ENCODE data around the gene CD300LF.

The CD300LF gene

DNA sequence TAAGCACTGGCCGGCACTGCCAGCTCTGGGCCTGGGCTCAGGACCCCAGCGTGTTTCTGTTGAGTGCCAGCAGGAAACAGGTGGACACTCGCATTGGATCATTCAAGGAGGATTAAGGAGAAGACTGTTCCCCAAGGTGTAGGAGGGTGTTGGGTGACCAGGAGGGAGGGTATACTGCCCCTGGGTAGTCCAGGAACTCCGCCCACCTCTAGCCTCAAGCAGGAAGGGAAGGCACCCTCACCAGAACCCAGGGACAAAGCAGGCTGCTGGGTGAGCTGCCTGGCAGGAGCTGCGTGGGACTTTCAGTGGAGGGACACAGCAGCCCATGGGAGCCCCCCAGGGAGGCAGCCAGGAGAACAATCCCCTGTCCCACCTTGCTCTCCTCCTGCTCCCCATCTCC is 16.6 kb upstream of the CD300LF start:
- no peak for DNase-seq

- DNase-seq, result no peak
These were observed 16.0 kb upstream of the CD300LF start for GRCh38 chr17:74728702-74729075.

DNA sequence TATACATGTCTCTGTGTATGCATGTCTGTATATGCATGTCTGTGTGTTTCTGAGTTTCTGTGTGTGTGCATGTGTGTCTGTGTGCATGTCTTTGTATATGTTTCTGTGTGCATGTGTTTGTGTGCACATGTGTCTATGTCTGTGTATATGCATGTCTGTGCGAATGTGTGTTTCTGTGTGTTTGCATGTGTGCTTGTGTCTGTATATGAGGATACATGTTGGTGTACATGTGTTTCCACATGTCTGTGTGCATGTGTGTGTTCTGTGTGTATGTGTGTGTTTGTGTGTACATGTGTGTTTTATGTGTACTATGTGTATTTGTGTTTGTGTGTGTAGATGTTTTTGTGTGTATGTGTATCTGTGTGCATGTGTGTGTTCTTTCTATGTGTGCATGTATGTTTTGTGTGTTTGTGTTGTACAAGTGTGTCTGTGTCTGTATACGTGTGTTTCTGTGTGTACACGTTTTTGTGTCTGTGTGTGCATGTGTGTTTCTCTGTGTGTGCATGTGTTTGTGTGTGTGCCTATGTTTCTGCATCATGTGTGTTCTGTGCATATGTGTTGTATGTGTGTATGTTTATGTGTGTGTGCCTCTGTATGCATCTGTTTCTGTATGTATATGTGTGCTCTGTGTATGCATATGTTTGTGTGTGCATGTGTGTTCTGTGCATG is 15.4 kb upstream of the CD300LF start:
- DNase-seq, result no peak

- no peak for DNase-seq
These were observed 12.4 kb upstream of the CD300LF start for GRCh38 chr17:74725111-74725510.

- no peak for DNase-seq
These were observed 11.2 kb upstream of the CD300LF start for GRCh38 chr17:74723891-74724290.

DNA sequence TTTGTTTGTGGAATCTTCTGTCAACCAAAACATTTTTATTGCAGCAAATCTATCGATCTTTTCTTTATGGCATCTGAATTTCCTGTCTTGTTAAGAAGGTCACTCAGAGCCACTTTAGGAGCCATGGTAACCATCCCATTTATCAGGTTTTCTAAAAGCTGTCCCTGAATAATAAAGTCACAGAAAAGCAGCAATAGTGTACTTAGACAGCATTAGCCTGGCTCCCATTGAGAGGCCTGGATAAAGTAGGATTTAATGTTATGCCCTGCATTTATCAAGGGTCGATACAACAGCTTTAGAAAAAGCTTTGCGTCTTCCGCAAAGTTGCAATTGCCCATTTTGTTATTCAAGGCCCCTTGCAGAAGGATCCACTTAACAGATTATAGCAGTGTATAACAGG is 10.1 kb upstream of the CD300LF start:
- no peak for DNase-seq

DNA sequence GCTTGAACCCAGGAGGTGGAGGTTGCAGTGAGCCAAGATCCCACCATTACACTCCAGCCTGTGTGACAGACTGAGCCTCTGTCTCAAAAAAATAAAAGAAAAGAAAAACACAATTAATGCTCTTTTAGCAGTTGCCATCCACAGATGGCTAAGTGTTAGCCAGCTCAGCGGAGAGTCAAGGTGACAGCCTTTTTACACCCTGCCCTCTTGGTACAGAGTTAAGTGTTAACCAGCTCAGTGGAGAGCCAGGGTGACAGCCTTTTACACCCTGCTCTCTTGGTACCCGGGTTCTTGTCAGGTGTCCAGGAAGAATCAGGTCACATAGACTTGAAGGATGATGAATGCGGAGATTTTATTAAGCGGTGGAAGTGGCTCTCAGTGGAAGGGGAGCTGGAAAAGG is 7.8 kb upstream of the CD300LF start:
- DNase-seq, result no peak

- DNase-seq, result no peak
These were observed 2.4 kb upstream of the CD300LF start for GRCh38 chr17:74715144-74715543.

GRCh38 chr17:74713171-74713755 is 540 bp upstream of the CD300LF start:
- DNase-seq, result no peak

- DNase-seq, result no peak
These were observed 422 bp downstream of the CD300LF start for GRCh38 chr17:74712301-74712700.

DNA sequence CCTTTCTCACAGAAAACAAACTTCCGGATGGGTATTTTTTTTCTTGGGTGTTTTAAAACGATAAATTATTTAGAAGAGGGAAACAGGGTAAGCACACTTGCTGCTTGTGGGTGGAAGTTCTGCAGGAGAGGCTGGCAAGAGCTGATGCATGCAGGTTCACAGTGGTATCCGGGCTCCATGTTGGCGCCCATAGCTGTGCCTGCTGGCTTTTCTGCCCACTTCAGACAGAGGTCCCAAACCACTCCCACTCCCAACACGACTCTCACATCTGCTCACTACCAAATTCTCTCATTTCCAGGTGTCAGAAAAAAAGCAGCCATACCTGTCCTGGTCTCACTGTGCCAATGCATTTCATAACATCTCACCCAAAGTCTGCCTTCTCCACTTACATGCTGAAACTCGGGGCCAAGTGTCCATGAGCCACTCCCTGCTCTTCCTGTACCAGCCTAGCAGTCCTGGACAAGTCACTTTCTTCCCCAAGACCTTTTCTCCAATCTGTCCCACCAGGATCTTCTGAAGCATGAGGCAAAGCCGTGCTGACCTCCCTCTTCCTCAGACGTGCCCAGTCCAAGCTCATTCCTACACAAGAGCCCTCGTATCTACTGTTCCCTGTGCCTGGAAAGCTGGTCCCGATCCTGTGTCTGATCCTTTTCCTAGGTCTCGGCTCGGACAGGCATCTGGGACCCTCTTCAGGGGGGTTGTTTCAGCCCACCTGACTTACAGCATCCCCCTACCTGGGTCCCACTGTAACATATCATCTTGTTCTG is 1.5 kb downstream of the CD300LF start:
- no peak for DNase-seq

- no peak for DNase-seq
These were observed 8.2 kb downstream of the CD300LF start for GRCh38 chr17:74704544-74704943.

- DNase-seq, result no peak
These were observed 9.4 kb downstream of the CD300LF start for GRCh38 chr17:74703311-74703710.

DNA sequence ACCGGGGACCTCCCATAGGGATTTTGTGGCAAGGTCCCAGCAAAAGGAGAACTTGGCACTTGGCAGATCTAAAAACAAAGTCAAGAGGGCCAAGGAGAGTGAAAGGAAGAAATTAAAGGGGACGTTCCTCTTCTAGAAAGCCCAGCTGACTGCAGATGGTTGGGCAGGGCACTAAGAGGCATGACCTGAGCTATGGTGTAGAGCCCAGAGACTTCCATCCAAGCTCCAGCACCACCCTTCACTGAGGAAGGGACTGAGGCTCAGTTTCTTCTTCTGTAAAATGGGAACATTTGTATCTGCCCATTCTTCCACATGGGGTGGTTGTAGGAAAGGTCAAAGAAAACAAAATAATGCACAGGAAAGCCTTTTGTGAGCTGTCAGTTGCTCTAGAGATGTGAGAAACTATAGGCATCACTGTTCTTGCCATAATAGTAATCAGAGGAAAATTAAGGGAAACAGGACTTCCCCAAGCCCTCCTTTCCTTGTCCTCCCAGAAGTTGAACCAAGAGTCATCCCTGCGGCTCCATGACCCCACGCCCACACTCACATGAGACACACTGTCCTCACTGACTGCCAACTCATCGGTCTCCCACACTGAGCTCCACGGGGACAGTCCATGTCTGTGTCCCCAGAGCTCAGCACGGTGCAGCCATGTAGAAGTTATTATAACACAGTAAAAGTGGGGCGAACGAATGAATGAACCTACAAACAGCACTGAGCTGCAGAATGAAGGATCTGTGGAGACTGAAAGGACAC is 10.4 kb downstream of the CD300LF start:
- no peak for DNase-seq

DNA sequence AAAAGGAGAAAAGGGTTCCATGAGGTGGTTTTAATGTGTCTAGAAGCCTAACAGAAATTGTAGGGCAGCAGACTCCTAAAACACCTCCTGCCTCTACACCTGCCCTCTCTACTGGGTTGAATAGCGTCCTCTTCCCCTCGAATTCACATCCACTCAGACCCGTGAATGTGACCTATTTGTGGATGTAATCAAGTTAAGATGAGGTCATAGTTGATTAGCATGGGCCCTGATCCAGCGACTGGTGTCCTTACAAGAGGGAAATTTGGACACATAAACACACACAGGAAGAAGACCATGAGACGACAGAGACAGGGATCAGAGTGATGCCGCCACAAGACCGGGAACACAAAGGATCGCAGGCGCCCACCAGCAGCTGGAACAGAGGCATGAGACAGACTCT is 13.5 kb downstream of the CD300LF start:
- DNase-seq, result no peak

- DNase-seq, result no peak
These were observed 14.7 kb downstream of the CD300LF start for GRCh38 chr17:74698069-74698468.

DNA sequence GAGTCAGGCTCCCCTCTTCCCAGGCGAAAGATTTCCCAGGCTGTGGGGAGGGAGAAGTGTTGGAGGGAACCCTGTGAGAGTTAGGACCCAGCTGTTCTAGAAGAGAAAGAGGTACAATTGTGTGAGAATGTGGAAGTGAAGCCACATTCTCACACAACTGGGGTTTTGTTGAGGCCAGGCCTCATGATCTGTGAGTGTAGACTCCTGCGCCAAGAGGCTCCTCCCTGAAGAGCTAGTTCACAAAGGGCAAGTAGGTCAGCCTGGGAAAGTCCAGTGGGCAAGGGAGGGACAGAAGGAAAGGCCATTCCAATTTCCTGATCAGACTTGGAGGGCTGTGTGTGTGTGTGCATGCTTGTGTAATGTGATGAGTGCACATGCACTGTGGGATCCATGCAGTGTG is 15.2 kb downstream of the CD300LF start:
- no peak for DNase-seq

- DNase-seq, result no peak
These were observed 17.1 kb downstream of the CD300LF start for GRCh38 chr17:74695629-74696028.

DNA sequence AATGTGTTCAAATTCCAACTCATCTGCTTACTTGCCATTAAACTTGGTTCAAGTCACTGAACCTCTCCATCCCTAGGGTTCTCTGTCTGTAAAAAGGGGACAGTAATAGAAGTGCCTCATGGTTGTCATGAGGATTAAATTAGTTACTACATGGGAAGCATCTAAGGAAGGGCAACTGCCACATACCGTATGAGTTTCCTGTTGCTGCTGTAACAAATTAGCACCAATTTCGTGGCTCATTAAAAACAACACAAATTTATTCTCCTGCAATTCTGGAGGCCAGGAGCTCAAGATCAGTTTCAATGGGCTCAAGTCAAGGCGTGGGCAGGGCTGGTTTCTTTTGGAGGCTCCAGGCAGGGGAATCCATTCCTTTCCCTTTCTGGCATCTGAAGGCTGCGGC is 18.6 kb downstream of the CD300LF start:
- no peak for DNase-seq

GRCh38 chr17:74691151-74691550 is 21.6 kb downstream of the CD300LF start:
- no peak for DNase-seq

DNA sequence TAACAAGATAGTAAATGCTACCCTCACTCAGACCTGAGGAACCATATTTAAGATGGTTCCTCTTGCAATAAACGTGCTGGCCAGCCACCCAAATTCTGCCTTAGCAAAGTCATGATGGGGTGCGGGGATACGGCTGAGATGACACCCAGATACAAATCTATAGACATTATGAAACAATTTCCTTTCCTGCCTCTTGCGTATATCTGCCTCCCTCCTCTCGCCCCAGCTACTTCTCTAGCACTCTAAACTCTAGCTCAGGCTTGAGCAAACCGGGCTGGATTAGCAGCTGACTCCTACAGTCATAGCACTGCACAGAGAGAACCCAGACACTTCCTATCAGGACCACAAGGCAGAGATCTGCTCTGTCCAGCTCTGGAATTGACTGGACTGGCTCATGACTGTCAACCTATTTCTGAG is 22.3 kb downstream of the CD300LF start:
- DNase-seq, result no peak

DNA sequence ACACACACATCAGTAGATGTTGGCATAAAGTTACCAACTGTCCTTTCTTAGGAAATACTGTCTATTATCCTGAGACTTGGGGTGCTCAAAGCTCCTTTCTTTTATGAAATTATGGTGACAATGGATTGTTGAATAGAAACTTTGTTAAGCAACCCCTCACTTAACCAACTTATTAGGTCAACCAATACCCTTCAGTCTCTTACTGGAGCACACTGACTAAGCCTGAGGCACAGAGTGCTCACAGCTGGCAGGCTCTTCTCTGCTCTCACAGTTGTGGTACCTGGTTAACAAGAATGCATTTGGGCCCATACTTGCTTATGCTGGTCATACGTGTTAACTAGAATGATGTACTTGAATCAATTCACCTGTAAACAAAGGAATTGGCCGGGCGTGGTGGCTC is 24.8 kb downstream of the CD300LF start:
- no peak for DNase-seq

DNA sequence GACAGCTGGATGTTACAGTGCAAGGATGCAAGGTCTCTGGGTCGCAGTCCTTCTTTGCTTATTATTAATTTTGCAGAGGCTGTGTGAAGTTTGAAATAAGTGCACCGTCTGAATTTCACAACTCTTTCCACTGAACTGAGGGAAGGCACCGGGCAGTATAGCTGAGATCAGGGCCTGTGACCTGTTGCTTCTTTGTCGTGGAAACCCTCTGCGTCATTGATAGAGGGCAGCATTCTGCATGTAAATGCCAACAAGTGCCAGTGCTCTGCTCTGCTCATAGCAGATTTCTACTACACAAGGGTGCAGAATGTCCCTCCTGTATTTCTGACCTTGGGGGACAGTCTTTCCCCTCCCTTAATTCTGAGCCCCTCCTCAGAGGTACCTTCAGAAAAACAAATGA is 26.0 kb downstream of the CD300LF start:
- DNase-seq, result no peak
